CD4-positive, alpha-beta T cell treated with Interferon alpha-2 for 1 hour (primary cell): ENCODE measurements around the gene DCUN1D2.

Experiments
- DNase-seq, 2 donors: peaks; one replicate each; pipeline ENCODE4 v3.0.0-alpha.2; 2020 to 2022

DCUN1D2 gene

GRCh38 chr13:113407103-113407530 lies 83.4 kb downstream of the DCUN1D2 start:
- no peak for DNase-seq

GRCh38 chr13:113406321-113407102 lies 84.0 kb downstream of the DCUN1D2 start:
- DNase-seq: no peak
